A673 (cell line): ENCODE data around the gene CDC42BPG.

Source experiments
- CTCF ChIP-seq: fragments of 300-800, 200-600 bp; sonication (generic); conservative IDR thresholded peaks from 2 replicates; pipeline ENCODE4 v1.5.1; 2017; ENCODE audit warnings: low read depth, mild to moderate bottlenecking, antibody characterized with exemption, low read length, moderate library complexity, mixed read lengths
- EZH2 ChIP-seq: fragments of 200-600 bp; sonication (generic); IDR thresholded peaks from 2 replicates; pipeline ENCODE4 v1.6.1; 2017; ENCODE audit warnings: borderline replicate concordance, low read depth, mild to moderate bottlenecking, mixed read lengths, antibody characterized with exemption, low read length; ENCODE audit not compliant: poor library complexity, severe bottlenecking

GRCh38 chr11:64848214-64848825 lies 3.9 kb upstream of the CDC42BPG start:
- no peak for TF ChIP-seq CTCF
- TF ChIP-seq EZH2 = no peak
